HG02943 (cell line): ENCODE data around the gene HHIP.
A peak's percentile ranks its signal among the peaks of the same experiment; 100 is the strongest.

Experiments used
- ATAC-seq: cut with Tn5 transposase; IDR thresholded peaks from one replicate; pipeline ENCODE4 v1.9.1; 2021; ENCODE audit warnings: mild to moderate bottlenecking, low read depth, moderate library complexity; ENCODE audit not compliant: unreplicated experiment

The HHIP gene, protein sequence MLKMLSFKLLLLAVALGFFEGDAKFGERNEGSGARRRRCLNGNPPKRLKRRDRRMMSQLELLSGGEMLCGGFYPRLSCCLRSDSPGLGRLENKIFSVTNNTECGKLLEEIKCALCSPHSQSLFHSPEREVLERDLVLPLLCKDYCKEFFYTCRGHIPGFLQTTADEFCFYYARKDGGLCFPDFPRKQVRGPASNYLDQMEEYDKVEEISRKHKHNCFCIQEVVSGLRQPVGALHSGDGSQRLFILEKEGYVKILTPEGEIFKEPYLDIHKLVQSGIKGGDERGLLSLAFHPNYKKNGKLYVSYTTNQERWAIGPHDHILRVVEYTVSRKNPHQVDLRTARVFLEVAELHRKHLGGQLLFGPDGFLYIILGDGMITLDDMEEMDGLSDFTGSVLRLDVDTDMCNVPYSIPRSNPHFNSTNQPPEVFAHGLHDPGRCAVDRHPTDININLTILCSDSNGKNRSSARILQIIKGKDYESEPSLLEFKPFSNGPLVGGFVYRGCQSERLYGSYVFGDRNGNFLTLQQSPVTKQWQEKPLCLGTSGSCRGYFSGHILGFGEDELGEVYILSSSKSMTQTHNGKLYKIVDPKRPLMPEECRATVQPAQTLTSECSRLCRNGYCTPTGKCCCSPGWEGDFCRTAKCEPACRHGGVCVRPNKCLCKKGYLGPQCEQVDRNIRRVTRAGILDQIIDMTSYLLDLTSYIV

DNA sequence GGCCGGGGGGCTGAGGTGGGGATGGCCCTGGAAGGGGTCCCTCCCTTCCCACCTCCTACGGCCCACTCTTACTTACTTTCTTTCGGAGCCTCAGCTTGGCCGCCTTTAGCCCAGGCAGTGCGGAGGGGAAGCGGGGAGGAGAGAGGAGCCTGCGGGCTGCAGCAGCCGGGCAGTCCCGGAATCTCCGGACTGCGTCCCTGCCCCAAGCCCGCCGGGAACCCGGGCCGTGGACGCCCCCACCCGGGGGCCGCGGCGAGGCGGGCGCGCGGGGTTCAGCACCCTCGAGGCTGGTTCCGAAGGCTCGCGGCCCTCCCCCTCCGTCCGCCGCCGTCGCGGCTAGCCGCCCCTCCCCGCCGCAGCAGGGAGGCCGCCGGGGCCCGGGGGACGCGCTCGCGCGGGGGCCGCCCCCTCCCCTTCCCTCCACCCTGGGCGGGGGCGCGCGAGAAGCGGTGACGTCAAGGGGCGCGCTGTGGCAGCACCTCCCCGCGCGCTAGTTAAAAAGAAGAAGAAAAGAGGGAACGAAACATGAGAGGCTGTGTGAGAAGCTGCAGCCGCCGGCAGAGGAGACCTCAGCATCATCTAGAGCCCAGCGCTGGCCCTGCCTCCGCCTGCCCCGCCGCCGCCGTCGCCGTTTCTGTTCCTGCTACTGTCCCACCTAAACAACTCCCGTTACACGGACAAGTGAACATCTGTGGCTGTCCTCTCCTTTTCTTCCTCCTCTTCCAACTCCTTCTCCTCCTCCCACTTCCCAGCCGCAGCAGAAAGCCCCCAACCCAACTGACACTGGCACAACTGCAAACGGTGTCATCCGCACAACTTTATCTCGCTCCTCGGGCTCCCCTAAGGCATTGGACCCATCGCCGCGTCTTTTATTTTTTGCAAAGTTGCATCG, at the start of gene HHIP:
TSS of gene HHIP (plus strand) at position 526 of the 892 bp plus-strand sequence. CDS start 520 bp downstream, outside the sequence.
- ATAC-seq: no peak

DNA sequence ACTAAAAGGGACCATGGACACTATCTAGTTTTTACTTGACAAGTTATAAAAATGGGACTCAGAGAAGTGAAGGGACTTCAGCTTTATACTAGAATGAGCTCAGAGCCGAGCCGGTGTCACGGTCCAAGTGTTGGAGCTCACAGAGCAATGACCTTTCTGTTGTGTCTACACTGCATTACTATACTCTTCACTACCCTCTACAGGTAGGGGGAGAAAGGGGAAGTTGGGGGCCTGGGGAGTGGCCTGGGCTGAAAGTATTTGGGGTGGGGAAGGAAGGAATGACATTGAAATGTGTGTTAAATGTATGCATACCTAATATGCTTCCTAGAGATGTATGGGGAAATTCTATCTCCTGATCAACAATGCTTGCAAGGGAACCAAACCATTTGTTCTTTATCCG, 48.8 kb upstream of the HHIP start:
- no peak for ATAC-seq

DNA sequence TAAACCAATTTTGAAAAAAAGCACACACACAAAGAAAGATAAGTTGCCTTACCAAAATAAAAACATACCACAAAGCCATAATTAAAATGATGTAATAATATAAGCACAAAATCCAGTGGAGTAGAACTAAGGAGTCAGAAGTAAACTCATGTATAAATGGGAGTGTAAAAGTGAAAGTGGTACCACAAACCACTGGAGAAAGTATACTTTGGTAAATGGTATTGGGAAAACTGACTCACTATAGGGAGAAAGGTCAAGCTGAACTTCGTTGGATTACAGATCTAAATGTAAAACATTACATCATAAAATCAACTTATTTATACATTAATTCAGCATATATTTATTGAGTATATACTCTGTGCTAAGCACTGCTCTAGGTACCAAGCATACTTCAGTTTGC, 46.3 kb upstream of the HHIP start:
- no peak for ATAC-seq

- no peak for ATAC-seq
These were observed 34.1 kb upstream of the HHIP start for GRCh38 chr4:144611850-144612249.

DNA sequence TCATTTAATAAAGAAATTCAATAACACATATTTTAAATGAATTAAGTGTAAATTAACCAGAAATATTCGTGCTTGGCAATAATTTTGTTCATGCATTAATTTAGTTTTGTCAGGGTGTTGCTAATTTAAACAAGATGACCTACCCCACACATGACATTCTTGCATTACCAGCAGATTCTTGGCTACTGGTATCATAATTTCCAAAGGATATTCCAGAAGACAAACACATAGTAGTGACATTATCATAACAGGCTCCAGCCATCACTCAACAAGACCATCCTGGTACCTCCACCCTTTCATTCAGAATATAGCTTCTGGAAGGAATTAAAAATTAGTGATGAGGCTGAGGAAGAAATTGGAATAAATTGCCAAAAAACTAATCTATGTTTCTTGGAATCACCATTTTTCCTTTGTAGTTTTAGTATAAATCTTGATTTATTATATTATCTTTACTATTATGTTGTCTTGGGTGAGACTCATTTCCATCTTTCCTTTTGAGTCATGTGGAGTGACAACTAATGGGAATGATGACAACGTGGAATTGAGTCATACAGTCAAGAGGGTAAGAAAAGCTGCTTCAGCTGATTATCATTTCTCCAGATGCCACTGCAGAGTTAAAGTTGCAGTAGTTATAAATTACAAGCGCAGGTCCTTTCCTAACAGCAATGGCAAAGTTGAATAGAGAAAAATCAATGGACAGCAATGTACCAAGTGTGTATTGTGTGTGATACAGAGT, 30.9 kb upstream of the HHIP start:
- ATAC-seq: no peak

GRCh38 chr4:144621681-144622080, 24.3 kb upstream of the HHIP start:
- no peak for ATAC-seq

DNA sequence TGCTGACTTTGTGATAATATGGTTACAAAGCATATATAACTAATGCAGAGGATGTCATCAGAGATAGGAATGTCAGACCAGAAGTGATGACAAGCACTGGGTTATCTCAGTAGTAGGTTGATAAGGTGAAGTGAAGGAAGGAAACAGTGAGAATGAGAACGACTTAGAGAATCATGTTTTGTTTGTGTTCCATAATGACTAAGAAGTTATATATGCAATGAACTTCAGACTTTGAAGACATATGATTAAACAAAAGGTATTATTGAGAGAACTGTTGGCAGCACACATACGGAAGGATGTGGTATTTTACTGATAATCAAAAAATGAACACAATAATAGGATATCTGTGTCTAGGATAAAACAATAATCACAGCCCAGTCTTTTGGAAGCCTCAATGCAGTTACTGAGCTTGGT, 18.3 kb upstream of the HHIP start:
- ATAC-seq: no peak

DNA sequence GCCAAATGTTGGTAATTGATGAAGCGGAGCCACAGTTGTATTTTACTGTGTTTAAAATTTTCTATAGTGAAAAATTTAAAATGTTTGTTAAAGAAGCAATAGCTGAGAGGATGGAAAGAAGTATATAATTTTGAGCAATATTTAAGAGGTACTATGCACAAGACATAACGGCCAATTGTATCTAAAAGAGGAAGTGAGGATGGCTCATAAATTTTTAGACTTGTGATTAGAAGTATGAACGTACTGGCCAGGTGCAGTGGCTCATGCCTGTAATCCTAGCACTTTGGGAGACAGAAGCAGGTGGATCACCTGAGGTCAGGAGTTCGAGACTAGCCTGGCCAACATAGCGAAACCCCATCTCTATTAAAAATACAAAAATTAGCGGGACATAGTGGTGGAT, 12.7 kb upstream of the HHIP start:
- no peak for ATAC-seq

DNA sequence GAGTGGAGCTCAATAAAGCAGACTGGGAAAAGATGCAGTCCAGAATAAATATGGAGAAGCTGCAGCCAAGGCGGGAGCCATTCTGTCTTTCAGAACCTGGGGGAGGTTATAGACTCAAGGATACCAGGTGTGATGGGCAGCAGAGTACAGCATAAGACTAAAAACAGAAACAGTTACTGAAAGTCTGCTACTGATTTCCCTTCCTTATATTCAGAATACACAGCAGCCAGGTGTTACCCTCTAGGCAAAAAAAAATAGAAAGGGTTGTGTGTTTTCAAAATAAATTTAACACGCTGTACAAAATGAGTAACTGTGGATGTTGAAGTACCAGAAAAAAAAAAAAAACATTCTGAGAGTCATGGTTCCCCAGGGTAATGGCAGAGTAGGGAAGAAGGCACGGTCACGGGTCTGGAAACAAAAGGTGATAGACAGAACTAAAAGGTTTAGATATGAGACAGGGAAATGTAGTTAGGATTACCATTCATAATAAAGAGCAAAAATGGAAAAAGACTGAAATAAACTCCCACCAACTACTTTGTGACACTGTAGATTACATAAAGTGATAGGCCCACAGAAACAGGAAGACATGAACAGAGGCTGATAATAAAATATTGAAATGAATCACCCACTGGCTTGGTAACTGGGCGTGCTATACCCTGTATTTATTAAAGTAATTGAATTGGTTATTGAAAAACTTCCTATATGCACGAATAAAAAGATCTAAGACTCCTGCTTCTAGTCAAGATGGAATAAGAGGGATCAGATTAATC, 10.8 kb upstream of the HHIP start:
- peak; percentile 99 for ATAC-seq

- no peak for ATAC-seq
These were observed 1.4 kb upstream of the HHIP start for GRCh38 chr4:144644368-144645101.

- no peak for ATAC-seq
These were observed 790 bp upstream of the HHIP start for GRCh38 chr4:144645102-144645630.

GRCh38 chr4:144646523-144647094, 653 bp downstream of the HHIP start:
- no peak for ATAC-seq

GRCh38 chr4:144647095-144647561, 1.2 kb downstream of the HHIP start:
- no peak for ATAC-seq

DNA sequence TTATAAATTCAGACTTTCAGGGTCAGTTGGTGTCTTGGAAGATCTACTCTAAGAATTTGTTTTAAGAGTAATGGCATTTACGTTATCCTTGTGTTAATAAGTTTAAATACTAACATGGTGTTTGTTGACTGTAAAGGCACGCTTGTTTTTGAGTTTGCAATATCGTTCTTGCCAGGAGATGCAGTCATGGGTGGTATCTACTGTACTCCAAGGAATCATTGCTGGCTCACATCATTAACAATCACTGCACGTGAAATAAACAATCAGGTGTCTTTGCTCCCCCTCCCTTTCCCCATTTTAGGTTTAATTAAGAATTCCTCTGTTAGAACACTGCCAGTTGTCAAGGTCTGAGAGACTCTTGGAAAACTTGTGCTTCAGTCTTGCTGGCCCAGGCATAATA, 1.6 kb downstream of the HHIP start:
- ATAC-seq: no peak

DNA sequence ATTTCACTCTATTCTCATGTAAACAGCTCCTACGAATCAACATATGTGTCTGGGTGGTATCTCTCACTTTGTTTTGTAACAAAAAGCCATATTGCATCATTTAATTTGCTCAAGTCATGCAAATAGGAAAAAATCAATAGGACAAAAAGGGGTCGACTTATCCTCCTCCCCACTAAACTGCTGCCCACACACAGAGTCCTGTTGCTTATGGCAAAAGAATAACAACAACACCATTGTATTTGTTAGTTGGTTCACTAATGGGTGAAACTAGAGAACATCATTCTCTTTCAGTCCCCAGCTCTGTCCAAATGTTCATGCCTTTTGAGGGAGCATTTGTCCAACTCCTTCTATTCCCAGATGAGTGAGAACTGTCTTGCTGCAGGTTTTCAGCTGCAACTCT, 2.1 kb downstream of the HHIP start:
- no peak for ATAC-seq

DNA sequence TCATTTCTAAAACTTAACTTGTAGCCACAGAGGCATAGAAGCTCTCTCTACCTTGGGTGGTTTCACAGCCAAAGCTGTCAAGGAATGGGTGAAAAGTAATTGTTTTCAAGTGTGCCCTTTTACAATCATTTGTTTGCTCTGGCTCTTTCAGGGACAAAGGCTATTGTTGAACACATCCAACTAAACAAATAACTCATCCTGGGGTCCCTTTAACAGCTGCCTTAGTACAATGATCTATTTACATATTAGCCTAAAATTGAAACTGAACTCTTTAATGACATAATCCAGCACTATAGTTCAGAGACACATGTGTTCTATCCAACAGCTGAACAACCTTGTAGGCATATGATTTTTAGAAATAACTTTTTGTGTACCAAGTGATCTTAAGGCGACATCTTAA, 3.7 kb downstream of the HHIP start:
- ATAC-seq: no peak

GRCh38 chr4:144650311-144651005, 4.5 kb downstream of the HHIP start:
- no peak for ATAC-seq
